NCI-H82 treated with DMSO at 0.1 percent for 48 hours (cell line): Measurements from ENCODE around the gene FAM181B.

Experiments used
- DNase-seq: peaks from one replicate; lab custom pipeline; 2025; ENCODE audit not compliant: unreplicated experiment; lab: John Stamatoyannopoulos, UW

Gene FAM181B

DNA sequence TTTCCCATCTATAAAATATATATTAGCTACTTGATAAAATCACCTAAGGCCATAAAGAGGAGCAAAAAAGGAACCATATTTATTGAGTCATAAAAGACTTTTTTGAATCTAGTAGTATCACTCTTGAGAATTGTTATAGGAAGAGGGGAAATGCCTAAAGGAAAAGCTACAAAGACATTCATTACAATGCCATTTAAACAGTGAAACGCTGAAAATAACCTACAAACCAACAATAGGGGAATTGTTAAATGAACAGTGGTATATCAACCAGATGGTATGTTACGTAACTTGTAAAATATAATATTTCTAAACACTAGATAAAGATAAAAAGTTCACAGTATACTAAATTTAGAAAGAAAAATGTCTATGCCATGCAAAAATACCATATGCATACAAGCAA lies 47.5 kb downstream of the FAM181B start:
- no peak for DNase-seq

DNA sequence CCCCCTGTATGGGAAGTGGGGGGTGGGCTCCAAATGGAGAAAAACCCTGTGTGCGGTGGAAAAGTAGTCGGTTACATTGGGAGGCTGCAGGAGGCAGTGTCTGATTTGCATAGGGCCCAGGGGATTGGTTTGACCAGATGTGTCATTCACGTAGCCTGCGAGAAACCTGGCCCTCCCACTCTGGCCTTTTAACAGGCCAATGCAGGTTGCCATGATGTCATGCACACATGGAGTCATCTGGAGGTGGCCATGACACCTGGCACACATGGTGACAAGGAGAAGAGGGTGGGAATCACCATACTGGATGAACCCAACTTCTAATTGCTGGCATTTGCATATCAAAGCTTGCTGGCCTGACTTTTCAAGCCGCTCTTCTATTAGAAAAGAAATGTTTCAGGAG lies 50.6 kb downstream of the FAM181B start:
- no peak for DNase-seq

DNA sequence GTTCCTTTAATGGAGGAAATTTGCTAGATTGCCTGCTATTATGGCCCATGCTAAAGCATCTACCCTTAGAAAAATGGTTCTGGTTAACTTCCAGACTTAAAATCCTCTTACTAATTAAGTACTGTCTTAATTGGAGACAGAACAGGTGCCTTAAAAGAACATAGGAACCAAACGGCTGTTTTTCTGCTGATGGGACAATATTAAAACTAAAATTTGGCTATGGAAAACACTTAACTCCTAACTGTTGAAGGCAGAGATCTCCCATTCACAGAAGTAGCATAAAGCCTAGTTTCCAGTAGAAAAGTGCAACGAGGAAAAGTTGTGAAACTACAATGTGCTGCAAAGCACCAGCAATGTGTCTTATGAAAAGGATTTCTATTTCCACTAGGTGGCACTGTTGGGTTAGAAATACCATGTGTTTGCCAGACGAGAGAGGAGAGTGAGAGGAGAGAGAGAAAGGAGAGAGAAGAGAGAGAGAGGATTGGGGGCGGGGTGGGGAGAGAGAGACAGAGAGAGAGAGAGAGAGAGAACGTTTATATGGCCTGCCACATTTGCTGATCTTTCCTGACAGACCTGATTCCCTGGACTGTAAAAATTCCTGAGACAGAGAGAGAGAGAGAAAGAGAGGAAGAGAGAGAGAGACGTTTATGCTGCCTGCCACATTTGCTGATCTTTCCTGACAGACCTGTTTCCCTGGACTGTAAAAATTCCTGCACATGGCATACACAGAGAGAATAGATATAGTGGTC lies 51.5 kb downstream of the FAM181B start:
- DNase-seq, result peak; percentile 9

DNA sequence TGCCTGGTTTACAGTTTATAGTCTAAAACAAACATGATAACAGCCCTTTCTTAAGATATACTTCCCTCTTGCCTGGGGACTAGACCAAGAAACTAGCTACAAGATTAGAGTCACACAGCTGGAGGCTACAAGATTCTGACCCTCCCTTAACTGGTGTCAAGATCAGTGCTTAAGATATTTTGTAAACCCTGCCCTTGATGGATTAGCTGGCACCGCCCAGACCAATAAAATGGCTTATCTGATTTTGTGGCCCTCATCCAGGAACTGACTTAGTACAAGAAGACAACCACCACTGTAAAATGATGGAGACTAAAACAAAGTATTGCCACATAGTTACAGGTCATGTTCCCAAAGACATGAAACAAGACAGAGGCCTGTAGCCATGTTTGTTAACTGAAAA lies 53.4 kb downstream of the FAM181B start:
- peak; percentile 75 for DNase-seq
